Left ventricle myocardium inferior (tissue), 1 donor: ENCODE measurements around the gene FAAH. TPM values are rescaled to one million over a fixed set of nuclear protein-coding genes. Genes with fewer than 3 reads are reported as not detected.

Experiments used
- DNase-seq: peaks from one replicate; pipeline ENCODE4 v3.0.0-alpha.2; 2020
- H3K27ac ChIP-seq: fragments of 200-600 bp; replicated peaks from 2 replicates; pipeline ENCODE4 v1.8.0; 2021
- H3K27me3 ChIP-seq: fragments of 200-600 bp; 2 replicates; pipeline ENCODE4 v1.8.0; 2021; ENCODE audit warnings: low read depth
- H3K36me3 ChIP-seq: fragments of 200-600 bp; 2 replicates; pipeline ENCODE4 v1.8.0; 2021
- H3K4me1 ChIP-seq: fragments of 200-600 bp; 2 replicates; pipeline ENCODE4 v1.8.0; 2021
- H3K4me3 ChIP-seq: fragments of 200-600 bp; 2 replicates; pipeline ENCODE4 v1.8.0; 2021; ENCODE audit warnings: mild to moderate bottlenecking, moderate library complexity
- H3K9me3 ChIP-seq: fragments of 200-600 bp; replicated peaks from 2 replicates; pipeline ENCODE4 v1.8.0; 2021
- CTCF ChIP-seq: fragments of 200-600 bp; IDR thresholded peaks from 2 replicates; pipeline ENCODE4 v1.8.0; 2021; ENCODE audit warnings: antibody characterized with exemption, mild to moderate bottlenecking, borderline replicate concordance
- intact Hi-C: fragments of 100-400 bp; cut with micrococcal nuclease; formaldehyde crosslinking; loops from one replicate; pipeline ENCODE4 v1.11.0; 2022
- total RNA-seq: library from RNA; stranded (reverse); fragmentation: NEBNext Ultra II Directional; extraction: Animal tissue kit (Norgen Biotek cat#: 25700); gene quantifications from one replicate; pipeline ENCODE4 v1.2.1, GENCODE V29; 2021
- donor health status: DM: no; HTN: yes; CAD: no; lungs with severe emphysema.

Gene FAAH
- total RNA-seq, 1 donor from 2014 or later = 2.8 TPM

GRCh38 chr1:46442317-46443161, 48.4 kb downstream of the FAAH start:
- Histone ChIP-seq H3K9me3 (no peaks in the 10 kb centered on the region), H3K36me3 (no peaks in the 10 kb centered on the region), H3K4me3 (peak overlapping the region; percentile 60), H3K4me1 (peaks cover 8% of the 10 kb centered on the region), H3K27me3 (peaks cover 31% of the 10 kb centered on the region), H3K27ac (peak overlapping the region; percentile 25)
- DNase-seq = peak; percentile 66
- peak; percentile 93 for TF ChIP-seq CTCF
- intact Hi-C loops = no loop called here

- no peak for DNase-seq
- no peaks in the 10 kb centered on the region for H3K9me3 ChIP-seq
- H3K36me3 ChIP-seq = no peaks in the 10 kb centered on the region
- H3K4me3 ChIP-seq = no peak overlapping the region
- intact Hi-C loops = no loop called here
- no peak overlapping the region for H3K27ac ChIP-seq
- peaks cover 44% of the 10 kb centered on the region for H3K27me3 ChIP-seq
- TF ChIP-seq CTCF = no peak
- H3K4me1 ChIP-seq = peaks cover 21% of the 10 kb centered on the region
These were observed 50.3 kb downstream of the FAAH start for GRCh38 chr1:46444466-46444865.

- no peak for TF ChIP-seq CTCF
- intact Hi-C loops = no loop called here
- Histone ChIP-seq H3K36me3 (no peaks in the 10 kb centered on the region), H3K9me3 (no peaks in the 10 kb centered on the region), H3K4me3 (no peak overlapping the region), H3K4me1 (peaks cover 21% of the 10 kb centered on the region), H3K27ac (no peak overlapping the region), H3K27me3 (peaks cover 58% of the 10 kb centered on the region)
- DNase-seq = no peak
These were observed 51.7 kb downstream of the FAAH start for GRCh38 chr1:46445773-46446256.

GRCh38 chr1:46446646-46447498, 52.8 kb downstream of the FAAH start:
- peak; percentile 76 for DNase-seq

More at GRCh38 chr1:46446646-46447498, 52.8 kb downstream of the FAAH start:
- no peaks in the 10 kb centered on the region for H3K36me3 ChIP-seq
- H3K4me1 ChIP-seq = peaks cover 21% of the 10 kb centered on the region
- no peak overlapping the region for H3K27ac ChIP-seq
- intact Hi-C loops = no loop called here
- H3K27me3 ChIP-seq = peaks cover 69% of the 10 kb centered on the region
- peak; percentile 89 for TF ChIP-seq CTCF
- no peak overlapping the region for H3K4me3 ChIP-seq
- no peaks in the 10 kb centered on the region for H3K9me3 ChIP-seq
